ENCODE results near the gene ERMARD.

Gene ERMARD

DNA sequence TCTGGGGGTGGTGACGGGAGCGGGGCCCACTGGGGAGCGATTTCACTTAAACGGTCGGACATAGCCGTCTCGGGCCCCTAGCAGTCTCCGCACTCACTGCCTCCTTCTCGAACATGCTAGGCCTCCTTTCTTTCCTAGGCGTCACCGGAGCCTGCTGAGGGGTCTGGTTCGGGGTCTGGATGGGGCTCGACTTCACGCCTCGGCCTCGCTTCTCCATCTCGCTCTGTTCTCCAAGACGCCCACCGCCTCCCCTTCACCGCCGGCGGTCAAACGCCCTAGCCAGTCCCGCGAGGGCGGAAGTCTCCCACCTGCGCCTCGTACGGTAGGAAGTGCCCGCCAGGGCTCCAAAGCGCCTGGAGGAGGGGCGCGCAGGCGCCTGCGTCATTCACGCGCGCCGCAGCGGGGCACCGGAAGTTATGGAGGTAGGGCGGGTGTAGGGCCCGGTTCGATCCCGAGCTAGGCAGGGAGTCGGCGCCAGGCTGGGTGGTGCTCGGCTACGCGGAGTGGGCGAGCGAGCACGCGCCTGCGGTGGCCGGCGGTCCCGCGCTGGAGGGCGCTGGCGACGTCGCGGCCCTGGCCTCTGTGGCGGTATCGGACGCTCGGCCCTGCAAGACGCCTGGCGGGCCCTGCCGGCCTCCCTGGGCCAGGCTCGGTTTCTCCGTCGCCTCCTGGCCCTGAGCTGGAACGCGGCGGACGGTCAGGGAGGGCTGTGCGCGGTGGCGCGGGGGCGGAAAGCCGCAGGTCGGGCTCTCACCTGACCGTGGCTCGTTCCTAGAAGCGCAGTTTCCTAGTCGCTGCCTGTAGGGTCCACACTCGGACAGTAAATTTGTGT lies at the start of gene ERMARD, which contains the start of gene DYNLT2:
Gene ERMARD, plus strand, starts transcription at position 381 of the 832 bp plus-strand sequence. Its CDS starts 36 bp downstream, at position 417.
Gene DYNLT2, minus strand, starts transcription at position 331 of the 832 bp plus-strand sequence. Its CDS starts 114 bp downstream, at position 217.
- Mint-ChIP-seq H3K27me3 (no peaks in the 10 kb centered on the region), H3K4me1 (peaks cover 36% of the 10 kb centered on the region), H3K9me3 (peaks cover 2% of the 10 kb centered on the region), H3K36me3 (peaks cover 25% of the 10 kb centered on the region), H3K27ac (peak within 1 kb of the TSS; percentile 99), H3K4me3 (peak within 1 kb of the TSS; percentile 98)
- ATAC-seq = peak; percentile 99

DNA sequence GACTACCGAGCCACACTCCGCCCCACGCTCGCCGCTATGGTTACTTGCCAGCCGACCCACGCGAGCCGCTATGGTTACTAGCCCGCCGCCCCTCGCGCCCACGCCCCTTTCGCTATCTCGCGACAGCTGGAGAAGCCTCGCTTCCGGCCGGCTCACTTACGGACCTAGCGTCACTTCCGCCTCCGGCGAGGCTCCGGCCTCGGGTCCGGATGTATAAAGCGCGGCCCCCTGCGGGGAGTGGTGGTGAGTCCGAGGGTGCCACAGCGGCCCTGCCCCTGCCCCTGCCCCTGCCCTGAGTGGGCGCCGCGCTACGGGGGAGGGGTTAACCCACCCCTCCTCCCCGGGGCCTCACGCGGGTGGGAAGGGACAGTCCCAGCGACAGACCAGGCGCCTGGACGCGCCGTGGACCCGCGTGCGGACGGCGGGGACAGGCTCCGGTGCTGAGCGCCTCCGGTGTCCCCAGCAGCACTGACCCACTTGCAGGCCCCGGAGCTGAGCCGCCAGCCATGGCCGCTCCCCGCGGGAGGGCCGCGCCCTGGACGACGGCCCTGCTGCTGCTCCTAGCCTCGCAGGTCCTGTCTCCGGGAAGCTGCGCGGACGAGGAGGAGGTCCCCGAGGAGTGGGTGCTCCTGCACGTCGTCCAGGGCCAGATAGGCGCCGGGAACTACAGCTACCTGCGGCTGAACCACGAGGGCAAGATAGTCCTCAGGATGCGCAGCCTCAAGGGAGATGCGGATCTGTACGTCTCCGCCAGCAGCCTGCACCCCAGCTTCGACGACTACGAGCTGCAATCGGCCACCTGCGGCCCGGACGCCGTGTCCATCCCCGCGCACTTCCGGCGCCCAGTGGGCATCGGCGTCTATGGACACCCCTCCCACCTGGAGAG lies 49.2 kb upstream of the ERMARD start, which contains the start of the genes C6orf120 and WDR27:
Gene C6orf120, plus strand, starts transcription at position 173 of the 886 bp plus-strand sequence. Its CDS starts 334 bp downstream, at position 507.
Gene WDR27, minus strand, starts transcription at position 76 of the 886 bp plus-strand sequence. CDS start 13,024 bp downstream, outside the sequence.
- H3K36me3 Mint-ChIP-seq = peaks cover 12% of the 10 kb centered on the region
- peak; percentile 98 for ATAC-seq
- peak within 1 kb of the TSS; percentile 95 for H3K4me3 Mint-ChIP-seq
- peak within 1 kb of the TSS; percentile 93 for H3K27ac Mint-ChIP-seq
- H3K9me3 Mint-ChIP-seq = no peaks in the 10 kb centered on the region
- no peaks in the 10 kb centered on the region for H3K27me3 Mint-ChIP-seq
- peaks cover 54% of the 10 kb centered on the region for H3K4me1 Mint-ChIP-seq

DNA sequence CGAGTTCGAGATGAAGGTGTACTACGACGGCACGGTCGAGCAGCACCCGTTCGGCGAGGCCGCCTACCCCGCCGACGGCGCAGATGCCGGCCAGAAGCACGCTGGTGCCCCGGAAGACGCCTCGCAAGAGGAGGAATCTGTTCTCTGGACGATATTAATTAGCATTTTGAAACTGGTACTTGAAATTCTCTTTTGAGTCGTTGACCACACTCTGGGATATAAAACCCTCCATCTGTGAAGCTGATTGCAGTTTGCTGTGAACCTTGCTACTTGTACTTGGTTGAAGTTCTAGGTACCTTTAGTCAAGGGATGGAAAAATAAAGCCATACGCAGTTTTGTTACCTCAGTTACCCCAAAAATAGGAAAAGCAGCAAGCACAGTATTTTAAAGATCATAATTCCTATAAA lies 48.6 kb upstream of the ERMARD start:
- H3K4me1 Mint-ChIP-seq = peaks cover 60% of the 10 kb centered on the region
- no peaks in the 10 kb centered on the region for H3K9me3 Mint-ChIP-seq
- ATAC-seq = peak; percentile 4
- peak overlapping the region; percentile 93 for H3K27ac Mint-ChIP-seq
- H3K27me3 Mint-ChIP-seq = no peaks in the 10 kb centered on the region
- peak overlapping the region; percentile 95 for H3K4me3 Mint-ChIP-seq
- H3K36me3 Mint-ChIP-seq = peaks cover 12% of the 10 kb centered on the region

DNA sequence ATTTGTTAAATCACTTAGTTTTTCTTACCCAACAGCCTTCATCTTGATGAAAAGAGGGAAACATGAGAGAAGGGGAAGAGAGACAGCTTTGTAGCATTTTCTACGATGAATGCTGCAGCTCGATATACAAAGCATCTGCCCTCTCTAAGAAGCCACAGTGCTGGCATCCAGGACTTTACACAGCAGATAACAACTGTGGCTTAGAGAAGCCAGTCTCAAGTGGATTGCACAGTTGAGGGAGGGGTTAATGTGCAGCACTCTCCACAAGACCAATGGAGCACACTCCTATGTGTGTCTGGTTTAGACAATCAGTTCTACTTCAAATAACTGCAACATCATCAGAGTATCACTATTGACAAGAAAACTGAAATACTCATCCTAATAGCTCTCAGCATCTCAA lies 43.6 kb upstream of the ERMARD start:
- no peaks in the 10 kb centered on the region for H3K27me3 Mint-ChIP-seq
- no peak overlapping the region for H3K4me3 Mint-ChIP-seq
- H3K4me1 Mint-ChIP-seq = peaks cover 46% of the 10 kb centered on the region
- H3K9me3 Mint-ChIP-seq = no peaks in the 10 kb centered on the region
- peaks cover 15% of the 10 kb centered on the region for H3K36me3 Mint-ChIP-seq
- peak overlapping the region; percentile 21 for H3K27ac Mint-ChIP-seq
- no peak for ATAC-seq

DNA sequence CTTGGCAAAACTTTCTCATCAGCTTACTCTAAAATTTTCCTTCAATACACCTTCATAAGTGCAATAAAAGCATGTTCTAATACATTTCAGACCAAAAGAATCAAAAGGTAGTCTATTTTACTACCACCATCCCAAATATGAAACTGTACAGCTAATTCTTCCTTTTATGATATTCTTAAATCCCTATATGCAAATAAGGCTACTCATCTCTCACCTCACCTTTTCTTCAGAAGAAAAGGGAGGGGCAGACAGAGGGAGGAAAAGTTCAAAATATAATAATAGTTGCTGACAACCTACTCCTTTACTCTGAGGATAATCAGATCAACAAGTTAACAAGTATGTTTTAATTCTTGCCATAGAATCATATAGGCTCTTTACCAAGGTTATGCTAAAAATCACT lies 42.1 kb upstream of the ERMARD start:
- Mint-ChIP-seq H3K27me3 (no peaks in the 10 kb centered on the region), H3K9me3 (no peaks in the 10 kb centered on the region), H3K4me3 (no peak overlapping the region), H3K36me3 (peaks cover 23% of the 10 kb centered on the region), H3K27ac (no peak overlapping the region), H3K4me1 (peaks cover 41% of the 10 kb centered on the region)
- ATAC-seq = no peak

DNA sequence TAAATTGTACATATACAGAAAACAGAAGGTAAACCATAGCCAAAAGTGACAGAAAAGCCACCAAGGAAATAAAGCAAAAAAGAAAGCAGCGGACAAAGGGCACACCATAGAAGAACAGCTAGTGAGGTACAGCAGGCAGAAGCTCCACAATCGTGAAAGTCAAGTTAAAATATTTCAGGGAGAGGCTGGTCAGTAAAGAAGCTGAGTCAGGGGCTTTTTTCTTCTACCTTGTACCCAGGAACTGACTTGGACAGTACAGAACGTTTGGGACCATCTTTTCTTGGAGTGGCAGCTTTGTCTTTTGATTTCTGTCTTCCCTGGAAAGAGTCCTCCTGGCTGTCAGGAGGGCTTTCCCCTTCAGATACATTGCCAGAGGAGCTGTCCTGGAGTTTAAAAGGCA lies 41.4 kb upstream of the ERMARD start:
- Mint-ChIP-seq H3K27me3 (no peaks in the 10 kb centered on the region), H3K4me1 (peaks cover 37% of the 10 kb centered on the region), H3K27ac (peak overlapping the region; percentile 54), H3K9me3 (no peaks in the 10 kb centered on the region), H3K36me3 (peaks cover 29% of the 10 kb centered on the region), H3K4me3 (no peak overlapping the region)
- ATAC-seq = no peak

DNA sequence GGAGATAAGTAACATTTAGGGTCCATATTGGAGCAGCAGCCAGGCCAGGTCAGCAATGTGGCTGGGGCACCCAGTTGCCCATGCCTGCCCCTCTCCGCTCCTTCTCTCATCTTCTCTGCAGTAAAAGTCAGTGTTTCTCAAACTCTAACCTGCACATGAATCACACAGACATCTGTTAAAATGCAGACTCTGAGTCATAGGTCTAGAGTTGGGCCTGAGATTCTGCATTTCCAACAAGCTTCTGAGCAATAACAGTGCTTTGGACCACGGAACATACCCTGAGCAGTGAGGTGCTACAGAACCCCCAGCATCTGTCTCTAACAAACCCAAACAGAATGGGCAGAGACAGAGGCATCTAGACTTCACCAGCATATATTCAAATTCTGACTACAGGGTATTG lies 37.2 kb upstream of the ERMARD start:
- Mint-ChIP-seq H3K27ac (no peak overlapping the region), H3K9me3 (no peaks in the 10 kb centered on the region), H3K36me3 (peaks cover 40% of the 10 kb centered on the region), H3K4me3 (no peak overlapping the region), H3K27me3 (no peaks in the 10 kb centered on the region), H3K4me1 (peaks cover 6% of the 10 kb centered on the region)
- ATAC-seq = no peak

DNA sequence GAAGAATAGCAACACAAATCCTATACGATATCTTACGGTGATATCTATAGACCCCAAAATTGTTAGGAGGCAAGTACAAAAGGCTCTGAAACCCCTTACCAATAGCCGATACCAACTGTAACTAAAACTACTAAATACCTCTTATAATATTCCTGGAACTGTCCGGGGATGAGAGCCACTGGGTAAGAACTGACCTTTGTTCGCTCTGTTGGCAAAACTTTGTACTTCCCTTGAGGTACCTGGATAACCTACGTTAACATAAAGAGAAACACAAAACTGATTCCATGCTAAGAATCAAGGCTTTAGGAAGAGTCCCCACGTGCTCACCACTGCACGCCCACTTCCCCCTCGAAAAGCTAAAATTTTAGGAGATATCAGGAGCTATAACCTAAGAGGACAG lies 36.8 kb upstream of the ERMARD start:
- H3K27ac Mint-ChIP-seq = no peak overlapping the region
- H3K27me3 Mint-ChIP-seq = no peaks in the 10 kb centered on the region
- ATAC-seq = no peak
- H3K4me1 Mint-ChIP-seq = peaks cover 6% of the 10 kb centered on the region
- peaks cover 40% of the 10 kb centered on the region for H3K36me3 Mint-ChIP-seq
- H3K4me3 Mint-ChIP-seq = no peak overlapping the region
- no peaks in the 10 kb centered on the region for H3K9me3 Mint-ChIP-seq

DNA sequence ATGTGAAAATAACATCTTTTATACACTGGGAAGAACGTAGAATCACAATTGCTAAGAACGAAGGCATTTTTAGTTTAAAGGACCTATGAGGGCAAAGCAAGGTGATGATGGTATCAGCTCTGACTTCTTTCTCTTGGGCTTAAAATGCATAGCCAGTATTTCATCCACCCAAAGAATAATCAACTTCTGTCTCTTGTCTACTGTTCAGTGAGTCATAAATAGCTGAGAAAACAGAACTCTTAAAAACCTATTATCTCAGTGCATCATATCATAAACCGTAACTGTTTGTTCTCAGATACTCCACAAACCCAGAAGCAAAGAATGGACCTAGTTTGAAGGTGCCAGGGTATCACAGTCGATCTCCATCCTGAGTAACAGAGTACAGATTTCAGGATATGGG lies 32.3 kb upstream of the ERMARD start:
- Mint-ChIP-seq H3K4me3 (no peak overlapping the region), H3K27me3 (no peaks in the 10 kb centered on the region), H3K4me1 (peaks cover 23% of the 10 kb centered on the region), H3K27ac (no peak overlapping the region), H3K9me3 (no peaks in the 10 kb centered on the region), H3K36me3 (peaks cover 24% of the 10 kb centered on the region)
- ATAC-seq = no peak

DNA sequence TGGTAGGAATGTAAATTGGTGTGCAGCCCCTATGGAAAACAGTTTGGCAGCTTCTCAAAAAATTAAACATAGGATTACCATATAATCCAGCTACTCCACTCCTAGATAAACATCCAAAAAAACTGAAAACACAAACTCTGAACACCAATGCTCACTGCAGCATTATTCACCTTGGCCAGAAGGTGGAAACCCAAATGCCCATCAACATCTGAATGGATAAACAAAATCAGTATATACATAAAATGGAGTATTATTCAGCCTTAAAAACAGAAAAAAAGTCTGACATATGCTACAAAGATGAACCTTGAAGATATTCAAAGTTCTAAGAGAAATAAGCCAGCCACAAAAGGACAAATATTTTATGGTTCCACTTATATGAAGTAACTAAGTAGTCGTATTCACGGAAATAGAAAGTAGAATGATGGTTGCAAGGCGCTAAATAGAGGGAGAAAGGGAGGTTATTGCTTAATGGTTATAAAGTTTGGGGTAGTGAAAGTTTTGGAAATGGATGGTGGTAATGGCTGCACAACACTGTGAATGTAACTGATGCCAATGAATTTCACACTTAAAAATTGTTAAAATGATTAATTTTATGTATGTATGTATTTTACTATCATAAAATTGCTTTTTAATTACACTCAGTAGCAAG lies 31.1 kb upstream of the ERMARD start:
- Mint-ChIP-seq H3K9me3 (no peaks in the 10 kb centered on the region), H3K4me1 (peaks cover 23% of the 10 kb centered on the region), H3K27me3 (no peaks in the 10 kb centered on the region), H3K27ac (no peak overlapping the region), H3K4me3 (no peak overlapping the region), H3K36me3 (peaks cover 13% of the 10 kb centered on the region)
- ATAC-seq = no peak

DNA sequence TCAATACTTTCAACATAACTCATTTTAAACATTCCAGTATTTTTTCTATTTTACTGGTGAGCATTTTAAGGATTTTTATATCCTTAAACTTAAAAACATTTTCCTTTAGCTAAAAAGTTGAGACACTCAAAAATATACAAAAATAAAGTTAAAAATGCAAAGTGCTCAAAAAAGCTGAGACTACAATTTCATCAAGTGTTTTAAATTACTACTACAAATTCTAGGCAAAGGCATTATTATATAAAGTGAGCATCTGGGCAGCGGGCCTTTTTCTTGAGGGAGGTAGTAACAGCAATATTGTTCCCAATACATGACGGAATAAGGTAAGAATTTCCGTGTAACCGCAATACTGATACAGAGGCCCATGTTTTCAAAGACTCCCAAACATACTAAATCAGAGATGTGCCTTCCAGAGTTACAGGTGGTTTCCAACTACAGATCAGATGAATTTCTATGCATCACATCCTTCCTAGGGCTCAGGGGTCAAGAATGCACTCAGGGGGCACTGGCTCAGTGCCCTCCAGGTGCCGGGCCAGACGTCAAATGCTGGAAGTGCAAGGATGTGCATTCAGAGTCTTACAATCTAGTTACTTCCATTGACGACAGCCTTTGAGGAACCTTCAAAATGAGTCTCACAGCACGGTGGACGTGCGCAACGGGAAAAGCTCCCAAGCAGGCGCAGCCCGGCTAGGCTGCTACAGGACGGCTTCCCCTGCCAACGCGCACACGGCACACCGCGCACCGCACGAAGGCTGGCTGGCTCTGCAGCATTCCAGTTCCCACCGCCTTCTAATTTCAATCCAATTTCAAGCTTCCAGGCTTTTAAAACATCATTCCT lies 28.8 kb upstream of the ERMARD start:
- peaks cover 36% of the 10 kb centered on the region for H3K4me1 Mint-ChIP-seq
- no peaks in the 10 kb centered on the region for H3K27me3 Mint-ChIP-seq
- ATAC-seq = no peak
- H3K36me3 Mint-ChIP-seq = no peaks in the 10 kb centered on the region
- H3K27ac Mint-ChIP-seq = peak overlapping the region; percentile 89
- H3K9me3 Mint-ChIP-seq = no peaks in the 10 kb centered on the region
- H3K4me3 Mint-ChIP-seq = peak overlapping the region; percentile 84

DNA sequence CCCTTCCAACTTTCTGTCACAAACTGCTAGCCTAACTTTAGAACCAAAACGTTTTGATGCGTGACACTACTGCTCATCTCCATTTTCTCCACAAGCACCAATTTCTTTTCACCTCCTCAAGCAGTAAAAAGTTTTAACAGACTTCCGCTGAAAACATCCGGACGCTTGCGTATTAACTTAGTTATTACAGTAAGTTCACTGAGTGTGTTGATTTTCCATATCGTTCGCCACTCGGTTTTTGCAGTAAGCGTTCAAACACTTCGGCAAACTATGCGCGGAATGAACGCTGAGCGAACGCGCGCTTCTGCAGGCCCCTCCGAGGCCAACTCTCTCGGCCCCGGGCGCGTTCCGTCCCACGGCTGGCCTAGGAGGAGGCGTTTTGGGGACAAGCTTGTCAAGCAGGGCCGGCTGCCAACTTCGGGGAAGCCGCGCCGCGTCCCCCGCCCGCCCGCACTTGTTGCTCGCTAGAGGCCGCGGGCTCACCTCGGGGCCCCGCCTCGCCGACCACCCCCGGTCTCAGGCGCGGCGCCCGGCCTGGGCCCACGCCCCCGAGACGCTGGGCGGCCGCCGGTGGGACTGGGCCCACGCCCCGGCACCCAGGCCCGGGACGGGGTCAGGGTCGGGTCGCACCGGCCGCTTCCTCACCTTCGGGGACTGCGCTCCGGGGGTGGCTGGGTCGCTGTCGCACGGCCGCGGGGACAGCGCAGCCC lies 28.1 kb upstream of the ERMARD start:
- Mint-ChIP-seq H3K9me3 (no peaks in the 10 kb centered on the region), H3K36me3 (no peaks in the 10 kb centered on the region), H3K4me3 (peak overlapping the region; percentile 84), H3K27ac (peak overlapping the region; percentile 89), H3K27me3 (no peaks in the 10 kb centered on the region), H3K4me1 (peaks cover 36% of the 10 kb centered on the region)
- ATAC-seq = peak; percentile 74

DNA sequence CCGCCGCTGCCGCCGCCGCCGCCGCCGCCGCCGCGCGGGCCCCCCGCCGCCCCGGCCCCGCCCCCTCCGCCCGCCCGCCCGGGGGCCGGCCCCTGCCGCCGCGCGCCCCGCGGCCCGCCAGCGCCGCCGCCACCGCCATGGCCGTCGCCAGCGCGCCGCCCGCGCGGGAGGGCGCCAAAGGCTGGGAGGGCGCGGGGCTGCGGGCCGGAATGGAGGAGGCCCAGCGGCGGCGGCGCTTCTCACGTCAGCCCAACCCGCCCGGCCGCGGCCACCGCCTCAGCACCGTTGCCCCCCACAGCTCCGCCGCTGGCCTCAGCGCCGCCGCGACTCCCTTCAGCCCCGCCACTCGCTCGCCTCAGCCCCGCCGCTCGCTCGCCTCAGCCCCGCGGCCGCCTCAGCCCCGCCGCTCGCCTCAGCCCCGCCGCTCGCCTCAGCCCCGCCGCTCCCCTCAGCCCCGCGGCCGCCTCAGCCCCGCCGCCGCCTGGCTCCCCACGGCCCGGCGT lies 27.4 kb upstream of the ERMARD start:
- H3K4me1 Mint-ChIP-seq = peaks cover 36% of the 10 kb centered on the region
- peak; percentile 76 for ATAC-seq
- H3K27ac Mint-ChIP-seq = peak overlapping the region; percentile 72
- no peaks in the 10 kb centered on the region for H3K27me3 Mint-ChIP-seq
- H3K4me3 Mint-ChIP-seq = peak overlapping the region; percentile 58
- no peaks in the 10 kb centered on the region for H3K36me3 Mint-ChIP-seq
- no peaks in the 10 kb centered on the region for H3K9me3 Mint-ChIP-seq

Measured in stimulated activated memory B cell treated with anti-CD40 and anti-IgM and Interleukin-4, amounts not matched to agents 10 μg/mL and 1 μg/mL and 100 μg/mL, for 72 hours (primary cell).